ENCODE data around the gene BPIFB6.

DNA sequence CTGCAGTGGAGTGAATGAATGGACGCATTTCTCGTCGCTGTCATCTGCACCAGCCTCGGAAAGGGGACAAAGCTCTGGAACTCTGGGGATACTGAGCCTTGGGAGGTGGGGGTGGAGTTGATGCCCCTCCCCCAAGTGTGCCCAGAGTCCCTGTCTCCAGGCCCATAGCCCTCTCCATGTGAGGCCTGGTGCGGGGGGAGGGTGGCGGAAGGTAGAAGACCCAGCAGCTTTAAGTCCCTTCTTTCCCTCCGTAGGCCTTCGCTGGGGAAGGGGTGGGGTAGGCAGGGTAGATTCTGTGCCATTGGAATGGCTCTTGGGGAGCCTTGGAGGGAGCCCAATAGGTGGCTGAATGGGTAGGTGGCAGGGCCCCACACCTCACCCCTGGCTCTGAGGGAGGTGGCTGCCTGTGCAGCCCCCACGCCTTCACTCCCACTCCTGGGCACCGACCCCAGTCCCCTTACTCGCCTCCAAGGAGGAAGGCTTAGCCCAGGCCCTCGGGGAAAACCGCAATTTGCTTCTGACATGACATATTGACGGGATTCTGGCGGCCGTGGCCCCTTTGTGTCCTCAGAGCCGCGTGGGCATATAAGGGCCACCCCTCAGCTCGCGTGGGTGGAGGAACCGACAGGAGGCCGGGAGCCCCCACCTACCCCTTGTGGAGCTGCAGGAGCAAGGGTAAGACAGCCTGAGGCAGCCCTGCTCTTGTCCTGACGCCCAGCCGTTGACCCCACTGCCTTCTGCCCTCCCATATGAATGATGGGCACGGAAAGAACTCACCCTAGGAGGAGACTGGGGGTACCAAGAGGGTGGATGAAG, 22.1 kb downstream of the BPIFB6 start, which contains the start of gene BPIFB3:
- TF ChIP-seq POLR2AphosphoS5 (IDR thresholded peaks at IDR 0.05; ENCODE audit: low read depth, low read length) = no peak
- TF ChIP-seq FOXP2 (optimal IDR thresholded peaks at IDR 0.05; ENCODE audit: borderline replicate concordance, extremely low read depth, extremely low read length, insufficient read depth) = no peak
- TF ChIP-seq, protein P1, sequence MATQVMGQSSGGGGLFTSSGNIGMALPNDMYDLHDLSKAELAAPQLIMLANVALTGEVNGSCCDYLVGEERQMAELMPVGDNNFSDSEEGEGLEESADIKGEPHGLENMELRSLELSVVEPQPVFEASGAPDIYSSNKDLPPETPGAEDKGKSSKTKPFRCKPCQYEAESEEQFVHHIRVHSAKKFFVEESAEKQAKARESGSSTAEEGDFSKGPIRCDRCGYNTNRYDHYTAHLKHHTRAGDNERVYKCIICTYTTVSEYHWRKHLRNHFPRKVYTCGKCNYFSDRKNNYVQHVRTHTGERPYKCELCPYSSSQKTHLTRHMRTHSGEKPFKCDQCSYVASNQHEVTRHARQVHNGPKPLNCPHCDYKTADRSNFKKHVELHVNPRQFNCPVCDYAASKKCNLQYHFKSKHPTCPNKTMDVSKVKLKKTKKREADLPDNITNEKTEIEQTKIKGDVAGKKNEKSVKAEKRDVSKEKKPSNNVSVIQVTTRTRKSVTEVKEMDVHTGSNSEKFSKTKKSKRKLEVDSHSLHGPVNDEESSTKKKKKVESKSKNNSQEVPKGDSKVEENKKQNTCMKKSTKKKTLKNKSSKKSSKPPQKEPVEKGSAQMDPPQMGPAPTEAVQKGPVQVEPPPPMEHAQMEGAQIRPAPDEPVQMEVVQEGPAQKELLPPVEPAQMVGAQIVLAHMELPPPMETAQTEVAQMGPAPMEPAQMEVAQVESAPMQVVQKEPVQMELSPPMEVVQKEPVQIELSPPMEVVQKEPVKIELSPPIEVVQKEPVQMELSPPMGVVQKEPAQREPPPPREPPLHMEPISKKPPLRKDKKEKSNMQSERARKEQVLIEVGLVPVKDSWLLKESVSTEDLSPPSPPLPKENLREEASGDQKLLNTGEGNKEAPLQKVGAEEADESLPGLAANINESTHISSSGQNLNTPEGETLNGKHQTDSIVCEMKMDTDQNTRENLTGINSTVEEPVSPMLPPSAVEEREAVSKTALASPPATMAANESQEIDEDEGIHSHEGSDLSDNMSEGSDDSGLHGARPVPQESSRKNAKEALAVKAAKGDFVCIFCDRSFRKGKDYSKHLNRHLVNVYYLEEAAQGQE (IDR thresholded peaks at IDR 0.05; ENCODE audit: insufficient read depth in 1 of 2, low read depth in 2 of 2, low read length in 2 of 2) = no peak

All from PFSK-1 (cell line).